Activated CD8-positive, alpha-beta T cell treated with anti-CD3 and anti-CD28 coated beads, Interleukin-2, amount 10 ng/mL, durations not matched to agents 7 days and 5 days (primary cell): ENCODE results near the gene CLEC6A. TPM values are rescaled to one million over a fixed set of nuclear protein-coding genes. Genes with fewer than 3 reads are reported as not detected.
"Not testable (repeated sequence)": the region's sequence is repeated elsewhere in the genome, so short reads cannot be mapped to it uniquely, and the experiment has no call there.

Experiments
- ATAC-seq: fragments of 150-1000 bp; cut with Tn5 transposase; one replicate; pipeline ENCODE4 v1.10.0; 2021; ENCODE audit warnings: moderate library complexity
- CTCF ChIA-PET: fragments of 350-600 bp; sonication (Branson Sonifier 250); formaldehyde crosslinking; loops from one replicate; lab custom pipeline; 2021; ENCODE audit warnings: antibody characterized with exemption; lab: Charles Lee
- POLR2A ChIA-PET: fragments of 350-600 bp; sonication (Branson Sonifier 250); formaldehyde crosslinking; loops from one replicate; lab custom pipeline; 2021; ENCODE audit warnings: antibody characterized with exemption; lab: Charles Lee
- DNase-seq: peaks from one replicate; pipeline ENCODE4 v3.0.0-alpha.2; 2020
- H3K27ac Mint-ChIP-seq: one replicate; pipeline ENCODE4 v1.8.0; 2021; ENCODE audit warnings: mild to moderate bottlenecking, mixed read lengths
- H3K27me3 Mint-ChIP-seq: one replicate; pipeline ENCODE4 v1.8.0; 2021; ENCODE audit warnings: low read depth, mixed read lengths
- H3K36me3 Mint-ChIP-seq: one replicate; pipeline ENCODE4 v1.8.0; 2021; ENCODE audit warnings: low read depth, mixed read lengths
- H3K4me1 Mint-ChIP-seq: one replicate; pipeline ENCODE4 v1.8.0; 2021; ENCODE audit warnings: low read depth, mixed read lengths
- H3K4me3 Mint-ChIP-seq: one replicate; pipeline ENCODE4 v1.8.0; 2021; ENCODE audit warnings: mild to moderate bottlenecking, mixed read lengths
- H3K9me3 Mint-ChIP-seq: one replicate; pipeline ENCODE4 v1.8.0; 2022; ENCODE audit warnings: mixed read lengths; ENCODE audit not compliant: insufficient read depth
- total RNA-seq, 2 experiments: library from RNA; stranded (reverse); gene quantifications; one replicate each; pipeline ENCODE4 v1.2.3, GENCODE V29; 2021

Gene CLEC6A
- not detected for total RNA-seq

DNA sequence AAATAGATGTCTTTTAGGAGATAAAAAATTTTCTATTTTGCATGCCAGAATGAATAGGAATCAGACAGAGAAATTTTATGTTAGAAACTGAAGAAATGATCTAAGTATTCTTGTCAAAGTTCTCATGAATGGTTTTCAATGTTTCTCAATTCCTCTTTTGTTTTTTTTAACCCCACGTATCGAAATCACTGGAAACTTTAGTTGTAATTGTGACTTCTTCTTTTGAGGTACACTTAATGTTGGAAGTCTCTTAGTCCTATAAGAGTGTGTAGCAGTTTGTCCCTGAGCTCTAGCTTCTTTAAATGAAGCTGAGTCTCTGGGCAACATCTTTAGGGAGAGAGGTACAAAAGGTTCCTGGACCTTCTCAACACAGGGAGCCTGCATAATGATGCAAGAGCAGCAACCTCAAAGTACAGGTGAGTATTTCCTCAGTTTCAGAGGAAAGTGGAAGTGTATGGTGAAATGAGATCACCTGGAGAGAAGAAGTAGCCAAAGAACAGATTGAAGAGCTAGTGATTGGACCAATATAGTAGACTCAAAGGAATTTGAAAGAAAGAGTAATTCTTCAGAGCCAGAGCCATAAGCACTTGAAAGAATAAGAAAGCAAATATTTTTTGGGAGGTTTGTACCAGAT lies at the start of gene CLEC6A:
Gene CLEC6A (plus strand): TSS at position 236 of the 634 bp plus-strand sequence. CDS start 150 bp downstream, at position 386.
- H3K4me1 Mint-ChIP-seq, result no peaks in the 10 kb centered on the region
- no peak within 1 kb of the TSS for H3K4me3 Mint-ChIP-seq
- H3K27me3 Mint-ChIP-seq, result peaks cover 57% of the 10 kb centered on the region
- DNase-seq (no peak), ATAC-seq (no peak)
- POLR2A ChIA-PET, result no interaction called here
- no peak within 1 kb of the TSS for H3K27ac Mint-ChIP-seq
- H3K36me3 Mint-ChIP-seq, result no peaks in the 10 kb centered on the region
- CTCF ChIA-PET, result no interaction called here
- H3K9me3 Mint-ChIP-seq, result no peaks in the 10 kb centered on the region

DNA sequence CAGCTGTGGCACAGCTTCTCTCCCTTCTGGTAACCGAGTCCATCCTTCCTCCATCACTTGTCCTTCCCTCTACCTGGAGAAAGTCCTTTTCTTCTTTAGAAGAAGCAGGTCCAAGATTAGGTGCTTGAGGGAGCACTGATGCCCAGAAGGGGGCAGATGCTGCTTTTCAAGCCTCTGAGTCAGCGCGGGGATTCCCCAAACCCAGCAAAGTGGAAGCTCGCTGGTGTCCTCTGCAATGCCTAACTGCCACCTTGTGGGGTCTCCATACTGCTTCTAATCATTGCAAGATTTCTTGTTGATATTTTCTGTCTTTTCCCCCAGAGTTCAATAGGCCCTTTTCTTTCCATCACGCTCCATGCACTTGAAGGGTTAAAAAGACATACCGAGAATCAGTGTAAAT lies 36.2 kb upstream of the CLEC6A start:
- CTCF ChIA-PET, H3K36me3 Mint-ChIP-seq, POLR2A ChIA-PET, DNase-seq, H3K27me3 Mint-ChIP-seq, H3K27ac Mint-ChIP-seq, ATAC-seq, H3K9me3 Mint-ChIP-seq, H3K4me3 Mint-ChIP-seq, H3K4me1 Mint-ChIP-seq: not testable (repeated sequence)

DNA sequence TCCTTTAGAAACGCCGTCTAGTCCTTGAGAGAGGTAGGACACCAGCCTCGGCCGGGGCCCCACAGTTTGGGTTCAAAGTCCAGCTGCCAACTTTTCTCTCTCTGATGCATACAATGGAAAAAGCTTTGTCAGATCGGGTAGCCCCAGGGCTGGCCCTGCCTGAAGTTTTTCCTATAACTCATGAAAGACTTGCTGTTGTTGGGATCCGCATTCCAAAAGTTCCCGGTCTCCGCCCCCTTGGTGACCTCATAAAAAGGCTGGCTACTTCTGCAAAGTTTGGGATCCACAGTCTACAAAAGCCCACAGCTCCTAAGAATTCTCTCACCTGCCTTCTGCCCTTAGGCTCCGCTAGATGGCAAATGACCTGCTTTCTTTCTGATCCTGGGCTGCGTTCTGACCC lies 35.3 kb upstream of the CLEC6A start:
- Mint-ChIP-seq H3K27me3 (no peaks in the 10 kb centered on the region), H3K9me3 (no peaks in the 10 kb centered on the region), H3K27ac (no peak overlapping the region), H3K4me3 (no peak overlapping the region), H3K4me1 (no peaks in the 10 kb centered on the region), H3K36me3 (no peaks in the 10 kb centered on the region)
- ChIA-PET CTCF (no interaction called here), POLR2A (no interaction called here)
- DNase-seq (no peak), ATAC-seq (no peak)

DNA sequence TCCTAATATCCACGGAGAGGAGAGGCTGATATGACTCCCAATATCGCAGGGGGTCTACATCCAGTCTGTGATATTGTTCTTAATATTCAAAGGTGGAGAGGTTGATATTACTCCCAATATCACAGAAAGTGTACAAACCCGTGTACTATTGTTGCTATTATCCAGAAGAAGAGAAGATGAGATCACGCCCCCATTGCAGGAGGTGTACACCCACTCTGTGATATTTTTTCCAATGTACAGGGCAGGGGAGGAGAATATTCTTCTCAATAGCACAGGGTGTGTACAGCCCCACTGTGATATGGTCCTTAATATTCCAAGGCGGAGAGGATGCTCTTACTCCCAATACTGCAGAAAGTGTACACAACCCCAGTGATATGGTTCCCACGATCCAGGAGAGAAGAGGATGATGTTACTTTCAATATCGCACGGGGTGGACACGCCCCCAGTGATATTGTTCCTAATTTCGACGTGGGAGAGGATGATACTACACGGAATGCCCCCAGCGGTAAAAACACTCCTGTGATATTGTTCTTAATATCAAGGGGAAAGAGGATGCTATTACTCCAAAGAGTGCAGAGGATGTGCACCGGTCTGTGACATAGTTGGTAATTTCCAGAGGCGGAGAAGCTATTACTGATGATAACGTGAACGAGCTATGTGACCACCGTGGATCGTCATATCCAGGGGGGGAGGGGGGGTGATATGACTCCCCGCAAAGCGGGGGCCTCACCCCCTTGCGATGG lies 11.1 kb upstream of the CLEC6A start:
- DNase-seq, result peak; percentile 45
- CTCF ChIA-PET, H3K27ac Mint-ChIP-seq, H3K36me3 Mint-ChIP-seq, H3K4me1 Mint-ChIP-seq, H3K9me3 Mint-ChIP-seq, H3K27me3 Mint-ChIP-seq, ATAC-seq, POLR2A ChIA-PET, H3K4me3 Mint-ChIP-seq: not testable (repeated sequence)

DNA sequence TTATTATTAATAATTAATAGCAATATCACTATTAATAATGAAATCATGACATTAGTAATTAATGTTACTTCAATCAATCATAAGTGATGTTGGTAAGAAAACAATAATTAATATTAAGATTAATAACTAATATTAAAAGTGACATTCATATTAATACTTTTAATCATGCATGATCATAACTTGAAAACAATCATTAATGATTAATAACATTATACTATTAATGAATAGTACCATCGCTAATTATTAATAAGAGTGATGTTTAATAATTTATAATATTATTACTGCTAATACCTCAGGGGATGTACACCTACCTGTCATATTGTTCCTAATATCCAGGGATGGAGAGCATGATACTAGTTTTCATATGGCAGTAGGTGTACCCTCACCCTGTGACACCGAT lies 10.0 kb upstream of the CLEC6A start:
- no peak overlapping the region for H3K27ac Mint-ChIP-seq
- POLR2A ChIA-PET, result no interaction called here
- ATAC-seq (no peak), DNase-seq (no peak)
- CTCF ChIA-PET, result no interaction called here
- H3K4me1 Mint-ChIP-seq, result no peaks in the 10 kb centered on the region
- no peaks in the 10 kb centered on the region for H3K36me3 Mint-ChIP-seq
- H3K9me3 Mint-ChIP-seq, result no peaks in the 10 kb centered on the region
- H3K27me3 Mint-ChIP-seq, result peaks cover 3% of the 10 kb centered on the region
- H3K4me3 Mint-ChIP-seq, result no peak overlapping the region

DNA sequence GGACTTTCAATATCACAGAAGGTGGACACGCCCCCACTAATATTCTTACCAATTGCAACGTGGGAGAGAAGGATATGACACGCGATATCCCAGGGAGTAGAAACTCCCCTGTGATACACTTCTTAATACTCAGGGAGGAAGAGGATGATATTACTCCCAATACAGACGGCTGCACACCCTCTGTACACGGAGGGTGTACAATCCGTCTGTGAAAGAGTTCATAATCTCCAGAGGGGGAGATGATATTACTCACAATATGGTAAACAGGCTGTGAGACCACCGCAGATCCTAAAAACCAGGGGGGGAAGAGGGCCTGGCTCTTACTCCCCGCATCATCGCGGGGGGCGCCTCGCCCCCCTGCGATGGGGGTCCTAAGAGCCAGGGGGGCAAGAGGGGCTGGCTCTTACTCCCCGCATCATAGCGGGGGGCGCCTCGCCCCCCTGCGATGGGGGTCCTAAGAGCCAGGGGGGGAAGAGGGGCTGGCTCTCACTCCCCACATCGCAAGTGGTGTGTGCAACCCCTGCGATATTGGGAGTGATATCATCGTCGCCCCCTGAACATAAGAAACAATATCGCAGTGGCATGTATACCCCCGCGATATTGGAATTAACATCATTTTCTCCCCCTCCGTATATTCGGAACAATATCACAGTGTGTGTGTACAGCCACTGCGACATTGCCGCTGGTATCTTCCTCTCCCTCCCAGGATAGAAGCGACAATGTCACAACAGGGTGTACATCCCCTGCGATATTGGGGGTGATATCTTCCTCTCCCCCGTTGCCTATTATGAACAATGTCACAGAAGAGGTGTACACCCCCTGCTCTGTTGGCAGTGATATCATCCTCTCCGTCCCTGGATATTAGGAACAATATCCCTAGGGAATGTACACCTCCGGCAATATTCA lies 8.9 kb upstream of the CLEC6A start:
- Mint-ChIP-seq H3K4me3 (no peak overlapping the region), H3K9me3 (no peaks in the 10 kb centered on the region), H3K27ac (no peak overlapping the region), H3K4me1 (no peaks in the 10 kb centered on the region), H3K36me3 (no peaks in the 10 kb centered on the region), H3K27me3 (peaks cover 6% of the 10 kb centered on the region)
- ChIA-PET POLR2A (no interaction called here), CTCF (no interaction called here)
- ATAC-seq (peak; percentile 42), DNase-seq (peak; percentile 48)

DNA sequence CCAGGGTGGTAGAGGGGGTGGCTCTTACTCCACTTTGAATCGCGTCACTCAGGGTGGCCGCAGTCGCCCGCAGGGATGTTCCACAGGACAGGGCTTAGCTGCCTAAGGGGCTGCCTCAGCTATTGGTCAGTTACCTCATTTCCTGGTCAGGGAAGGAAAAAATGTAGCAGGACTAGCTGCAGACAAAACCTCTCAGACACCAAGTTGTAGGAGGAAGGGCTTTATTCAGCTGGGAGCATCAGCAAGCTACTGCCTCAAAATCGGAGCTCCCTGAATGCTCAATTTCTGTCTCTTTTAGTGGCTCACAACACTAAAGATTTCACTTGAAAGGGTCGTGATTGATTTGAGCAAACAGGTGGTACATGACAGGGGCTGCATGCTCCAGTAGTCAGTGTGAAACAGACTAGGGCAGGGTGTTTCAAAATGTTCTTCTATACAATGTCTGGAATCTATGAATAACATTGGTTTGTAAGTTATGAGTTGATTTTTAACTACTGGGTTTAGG lies 6.4 kb upstream of the CLEC6A start:
- Mint-ChIP-seq H3K27me3 (peaks cover 22% of the 10 kb centered on the region), H3K4me1 (no peaks in the 10 kb centered on the region), H3K4me3 (no peak overlapping the region), H3K36me3 (no peaks in the 10 kb centered on the region), H3K9me3 (no peaks in the 10 kb centered on the region), H3K27ac (no peak overlapping the region)
- DNase-seq, result peak; percentile 27
- no peak for ATAC-seq
- CTCF ChIA-PET, result no interaction called here
- POLR2A ChIA-PET, result no interaction called here

DNA sequence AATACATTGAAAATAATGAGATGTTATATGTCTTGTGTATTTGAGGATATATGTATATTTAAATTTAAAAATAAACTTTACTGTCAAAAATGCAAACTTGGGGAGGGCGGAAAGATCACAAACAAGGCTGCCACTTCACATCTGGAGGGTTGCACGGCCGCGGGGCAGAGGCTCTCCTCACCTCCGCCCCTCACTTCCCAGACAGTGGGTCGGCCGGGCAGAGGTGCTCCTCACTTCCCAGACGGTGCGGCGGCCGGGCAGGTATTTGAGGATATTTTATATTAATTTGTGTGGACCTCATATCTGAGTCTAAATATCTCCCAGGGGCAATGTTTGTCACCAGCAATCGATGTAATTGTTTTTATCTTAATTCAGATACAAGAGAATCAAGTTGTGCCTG lies 3.7 kb upstream of the CLEC6A start:
- Mint-ChIP-seq H3K27me3 (peaks cover 34% of the 10 kb centered on the region), H3K27ac (no peak overlapping the region), H3K9me3 (no peaks in the 10 kb centered on the region), H3K4me3 (no peak overlapping the region), H3K36me3 (no peaks in the 10 kb centered on the region), H3K4me1 (no peaks in the 10 kb centered on the region)
- ChIA-PET CTCF (no interaction called here), POLR2A (no interaction called here)
- no peak for ATAC-seq
- no peak for DNase-seq

DNA sequence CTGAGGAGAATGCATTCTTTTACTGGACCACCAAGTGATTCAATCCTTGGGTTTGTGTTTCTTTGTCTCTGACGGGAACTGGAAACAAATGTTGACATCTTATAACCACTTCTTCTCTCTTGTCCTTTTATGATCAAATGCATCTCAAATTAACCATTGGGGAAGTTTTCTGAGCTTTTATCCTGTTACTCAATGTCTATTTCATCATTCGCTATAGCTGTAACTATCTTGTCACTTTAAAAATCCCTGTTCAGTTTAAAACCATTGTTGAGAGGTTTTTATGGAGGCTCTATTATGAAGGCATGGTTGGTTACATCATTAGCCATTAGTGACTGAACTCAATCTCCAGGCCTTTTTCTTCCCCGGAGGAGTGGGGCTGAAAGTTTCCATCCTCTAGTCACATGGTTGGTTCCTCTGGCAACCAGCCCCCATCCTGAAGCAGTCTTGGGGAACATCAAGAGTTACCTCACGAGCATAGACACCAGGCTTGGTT lies 2.7 kb upstream of the CLEC6A start:
- peaks cover 43% of the 10 kb centered on the region for H3K27me3 Mint-ChIP-seq
- no peak overlapping the region for H3K4me3 Mint-ChIP-seq
- no peaks in the 10 kb centered on the region for H3K36me3 Mint-ChIP-seq
- CTCF ChIA-PET, result interaction anchor here (1.2 to 1.9 kb wide), 2 partner anchors 40 to 91 kb away, joined by 4 to 10 read pairs; no protein-coding TSS in a partner anchor
- H3K27ac Mint-ChIP-seq, result no peak overlapping the region
- H3K9me3 Mint-ChIP-seq, result no peaks in the 10 kb centered on the region
- DNase-seq (no peak), ATAC-seq (no peak)
- H3K4me1 Mint-ChIP-seq, result no peaks in the 10 kb centered on the region
- POLR2A ChIA-PET, result no interaction called here

DNA sequence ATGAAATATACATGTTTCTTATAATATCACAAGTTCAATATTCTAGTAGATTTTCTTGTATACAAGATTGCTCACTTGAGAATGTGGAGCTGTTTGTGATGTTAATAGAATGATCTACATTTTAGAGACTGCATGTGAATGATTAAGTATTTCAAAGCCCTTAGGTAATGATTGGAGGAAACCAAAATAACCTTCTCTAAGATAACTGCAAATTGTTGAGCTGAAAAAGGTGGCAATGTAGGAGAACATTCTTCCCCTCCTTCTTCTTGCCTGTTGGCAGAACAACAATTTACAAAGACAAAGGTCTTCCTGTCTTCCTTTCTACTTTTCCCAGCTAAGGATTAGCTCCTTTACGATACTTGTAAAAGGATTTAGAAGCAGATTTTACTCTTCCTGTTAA lies 2.0 kb upstream of the CLEC6A start:
- H3K36me3 Mint-ChIP-seq, result no peaks in the 10 kb centered on the region
- peaks cover 48% of the 10 kb centered on the region for H3K27me3 Mint-ChIP-seq
- H3K4me3 Mint-ChIP-seq, result no peak overlapping the region
- ATAC-seq, result no peak
- POLR2A ChIA-PET, result no interaction called here
- no peaks in the 10 kb centered on the region for H3K9me3 Mint-ChIP-seq
- no peak overlapping the region for H3K27ac Mint-ChIP-seq
- DNase-seq, result no peak
- no peaks in the 10 kb centered on the region for H3K4me1 Mint-ChIP-seq
- CTCF ChIA-PET, result interaction anchor here (0.8 to 1.9 kb wide), 3 partner anchors 39 to 91 kb away, joined by 3 to 10 read pairs (median 4); no protein-coding TSS in a partner anchor

DNA sequence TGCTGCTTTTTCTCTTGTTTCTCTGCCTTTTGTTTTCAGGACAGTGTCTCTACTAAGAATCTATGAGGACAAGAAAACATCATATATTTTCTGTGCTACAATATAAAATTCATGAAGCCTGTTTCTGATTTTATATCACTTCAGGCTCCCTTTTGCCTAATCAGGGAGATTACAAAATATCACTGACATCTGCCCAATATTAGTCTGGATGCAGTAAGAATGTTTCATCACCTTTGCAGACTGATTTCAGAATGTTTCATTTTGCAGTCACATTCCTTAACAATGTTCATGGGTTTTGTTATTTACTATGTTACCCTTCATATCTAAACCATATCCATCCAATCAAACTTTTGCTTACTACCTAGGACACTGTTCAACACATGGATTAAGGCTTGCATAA lies 491 bp upstream of the CLEC6A start:
- CTCF ChIA-PET, result no interaction called here
- Mint-ChIP-seq H3K4me1 (no peaks in the 10 kb centered on the region), H3K9me3 (no peaks in the 10 kb centered on the region), H3K4me3 (no peak overlapping the region), H3K36me3 (no peaks in the 10 kb centered on the region), H3K27ac (no peak overlapping the region), H3K27me3 (peaks cover 58% of the 10 kb centered on the region)
- no peak for DNase-seq
- no peak for ATAC-seq
- POLR2A ChIA-PET, result no interaction called here
